ENCODE measurements around the gene BCOR. TPM values are rescaled to one million over a fixed set of nuclear protein-coding genes. Genes with fewer than 3 reads are reported as not detected.

BCOR gene
- total RNA-seq, 4 donors from 2014 or later = 12.0 to 20.1 (median 17.4) TPM

DNA sequence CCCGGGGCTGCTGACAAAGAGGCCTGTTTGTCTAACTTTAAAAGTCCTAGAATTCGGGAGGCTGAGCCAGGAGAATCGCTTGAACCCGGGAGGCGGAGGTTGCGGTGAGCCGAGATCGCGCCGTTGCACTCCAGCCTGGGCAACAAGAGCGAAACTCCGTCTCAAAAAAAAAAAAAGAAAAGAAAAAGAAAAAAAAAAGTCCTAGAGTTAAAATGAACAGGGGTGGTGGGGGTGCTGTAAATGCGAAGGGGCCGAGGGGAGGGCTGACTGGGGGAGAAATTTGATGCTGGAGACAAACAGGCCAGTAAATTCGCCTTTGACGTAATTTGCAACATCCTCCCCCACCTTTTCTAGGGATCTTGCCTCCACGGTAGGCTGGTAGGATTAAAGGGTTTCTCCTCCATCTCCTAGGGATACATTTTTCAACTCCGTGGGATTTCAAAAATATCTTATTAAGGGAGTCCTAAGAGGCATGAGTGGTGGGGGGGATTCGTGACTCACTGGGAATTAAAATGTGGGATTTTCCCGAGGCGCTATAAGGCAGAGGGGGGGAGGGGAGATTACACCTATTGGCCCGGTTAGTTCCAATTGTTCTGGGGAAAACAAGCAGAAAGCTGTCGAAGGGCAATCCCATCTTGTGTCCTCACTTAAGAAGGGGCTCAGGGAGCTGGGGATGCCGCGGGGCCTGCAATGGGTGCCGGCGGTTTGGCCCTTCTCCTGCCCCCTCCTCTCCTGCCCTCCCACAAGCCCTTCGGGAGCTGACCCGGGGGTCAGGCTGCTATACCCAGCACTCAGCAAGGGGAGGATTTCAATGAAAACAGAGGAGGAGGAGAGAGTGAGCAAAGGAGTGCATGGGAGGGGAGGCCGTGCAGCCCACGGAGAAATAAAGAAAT lies 3.0 kb upstream of the BCOR start:
- intact Hi-C loops (cut with DNase I) = no loop called here
- Histone ChIP-seq H3K27ac (peak overlapping the region in 1 of 4 donors; percentile 93), H3K27me3 (peaks cover 0 to 45% (median 0%) of the 10 kb centered on the region in 4 donors), H3K36me3 (no peaks in the 10 kb centered on the region), H3K9me3 (no peaks in the 10 kb centered on the region), H3K4me1 (peaks cover 15 to 35% (median 34%) of the 10 kb centered on the region in 3 donors), H3K4me3 (no peak overlapping the region)
- WGBS, 2 donors = 45 to 74% methylated on average over 9 to 22 of the region's 31 CpGs
- no peak for DNase-seq
- TF ChIP-seq CTCF (IDR thresholded peaks at IDR 0.05) = no peak
- no peak for TF ChIP-seq POLR2A (IDR thresholded peaks at IDR 0.05)

DNA sequence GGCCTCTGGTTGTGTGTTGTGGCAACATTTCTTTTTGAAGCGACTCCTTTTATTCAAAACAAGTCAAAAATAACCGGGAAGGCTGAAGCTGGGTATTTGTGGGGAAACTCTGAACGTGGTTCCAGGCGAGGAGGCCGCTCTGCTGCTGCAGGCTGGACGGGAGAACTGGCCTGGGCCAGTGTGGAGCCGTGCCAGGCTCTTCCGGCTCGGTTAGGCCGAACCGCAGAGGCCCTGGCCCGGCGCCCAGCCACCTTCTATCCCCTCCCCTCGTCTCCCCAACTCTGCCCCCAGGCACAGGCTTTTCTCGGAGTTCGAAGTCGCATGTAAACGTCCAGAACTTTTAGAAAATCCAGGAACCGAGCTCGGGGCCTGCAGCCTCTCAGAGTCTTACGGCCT lies 2.4 kb upstream of the BCOR start:
- Histone ChIP-seq H3K4me3 (no peak overlapping the region), H3K9me3 (no peaks in the 10 kb centered on the region), H3K27ac (peak overlapping the region in 3 of 4 donors; percentile 40 to 93 (median 86)), H3K27me3 (peaks cover 0 to 42% (median 0%) of the 10 kb centered on the region in 4 donors), H3K4me1 (peaks cover 15 to 32% (median 31%) of the 10 kb centered on the region in 3 donors), H3K36me3 (no peaks in the 10 kb centered on the region)
- intact Hi-C loops (cut with DNase I) = no loop called here
- no peak for TF ChIP-seq CTCF (IDR thresholded peaks at IDR 0.05)
- TF ChIP-seq POLR2A (IDR thresholded peaks at IDR 0.05) = no peak
- 12 to 51% methylated on average over 2 to 5 of the region's 21 CpGs for WGBS, 2 donors
- DNase-seq = no peak

GRCh38 chrX:40099055-40099958 lies 1.5 kb upstream of the BCOR start:
- TF ChIP-seq POLR2A (IDR thresholded peaks at IDR 0.05) = no peak
- no peak for TF ChIP-seq CTCF (IDR thresholded peaks at IDR 0.05)
- Histone ChIP-seq H3K4me1 (peaks cover 13 to 36% (median 22%) of the 10 kb centered on the region in 3 donors), H3K36me3 (no peaks in the 10 kb centered on the region), H3K27me3 (peaks cover 0 to 40% (median 0%) of the 10 kb centered on the region in 4 donors), H3K9me3 (no peaks in the 10 kb centered on the region), H3K27ac (peak overlapping the region; percentile 86 to 93 (median 92)), H3K4me3 (peak overlapping the region; percentile 74 to 86 (median 76))
- intact Hi-C loops (cut with DNase I) = loop anchor here (5.0 kb wide), 1 partner anchor 73 kb away; no protein-coding TSS in a partner anchor
- WGBS, 2 donors = 15 to 25% methylated on average over 13 to 22 of the region's 49 CpGs
- DNase-seq = no peak

DNA sequence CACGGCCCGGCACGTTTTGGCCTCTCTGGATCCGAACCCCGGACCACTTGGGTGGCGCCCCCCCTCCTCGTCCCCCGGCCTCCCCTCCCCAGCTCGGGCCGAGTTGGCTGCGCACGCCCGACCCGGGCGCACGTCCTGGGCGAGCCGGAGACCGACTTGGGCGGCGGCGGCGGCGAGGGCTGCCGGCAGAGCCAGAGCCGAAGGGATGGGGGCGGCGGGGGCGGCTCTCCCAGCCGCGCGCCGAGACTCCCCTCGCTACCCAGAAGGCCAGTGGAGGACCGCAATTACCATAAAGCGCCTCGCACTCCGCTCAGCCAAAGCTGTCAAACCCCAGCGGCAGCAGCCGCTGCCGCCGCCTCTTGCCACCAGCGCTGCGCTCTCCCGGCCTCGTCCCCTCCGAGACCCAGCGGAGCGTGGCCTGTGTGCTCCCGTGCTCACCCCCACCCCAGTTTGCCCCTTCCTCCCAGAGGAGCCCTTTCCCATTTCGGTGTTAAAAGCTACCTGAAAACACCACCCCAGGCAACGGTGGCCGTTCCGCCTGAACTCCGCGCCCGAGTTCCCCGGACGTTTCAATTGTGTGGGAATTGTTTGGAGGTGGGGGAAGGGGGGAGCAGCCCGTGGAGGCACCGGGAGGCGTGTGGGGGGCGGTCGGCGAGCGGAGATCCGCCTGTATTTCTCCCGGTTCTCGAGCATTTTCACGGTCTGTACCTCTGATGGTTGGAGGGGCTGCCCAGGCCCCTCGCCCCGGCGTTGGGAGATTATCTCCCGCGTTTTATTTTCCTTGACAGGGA lies 701 bp upstream of the BCOR start:
- Histone ChIP-seq H3K27ac (peak overlapping the region; percentile 86 to 93 (median 92)), H3K4me1 (peaks cover 11 to 42% (median 20%) of the 10 kb centered on the region in 3 donors), H3K27me3 (peaks cover 0 to 32% (median 0%) of the 10 kb centered on the region in 4 donors), H3K36me3 (no peaks in the 10 kb centered on the region), H3K9me3 (no peaks in the 10 kb centered on the region), H3K4me3 (peak overlapping the region; percentile 74 to 86 (median 76))
- no peak for TF ChIP-seq CTCF (IDR thresholded peaks at IDR 0.05)
- peak in 2 of 4 donors; percentile 29 to 32 for TF ChIP-seq POLR2A (IDR thresholded peaks at IDR 0.05)
- intact Hi-C loops (cut with DNase I) = loop anchor here (5.0 kb wide), 1 partner anchor 74 kb away; no protein-coding TSS in a partner anchor
- no peak for DNase-seq
- WGBS, 2 donors = no CpG with 5 or more reads among the region's 75 CpGs
